CMK (cell line): Measurements from ENCODE around the gene UBE2E3.

Source experiments
- DNase-seq: peaks from one replicate; pipeline ENCODE4 v3.0.0-alpha.2; 2010; ENCODE audit warnings: low read depth

Gene UBE2E3

DNA sequence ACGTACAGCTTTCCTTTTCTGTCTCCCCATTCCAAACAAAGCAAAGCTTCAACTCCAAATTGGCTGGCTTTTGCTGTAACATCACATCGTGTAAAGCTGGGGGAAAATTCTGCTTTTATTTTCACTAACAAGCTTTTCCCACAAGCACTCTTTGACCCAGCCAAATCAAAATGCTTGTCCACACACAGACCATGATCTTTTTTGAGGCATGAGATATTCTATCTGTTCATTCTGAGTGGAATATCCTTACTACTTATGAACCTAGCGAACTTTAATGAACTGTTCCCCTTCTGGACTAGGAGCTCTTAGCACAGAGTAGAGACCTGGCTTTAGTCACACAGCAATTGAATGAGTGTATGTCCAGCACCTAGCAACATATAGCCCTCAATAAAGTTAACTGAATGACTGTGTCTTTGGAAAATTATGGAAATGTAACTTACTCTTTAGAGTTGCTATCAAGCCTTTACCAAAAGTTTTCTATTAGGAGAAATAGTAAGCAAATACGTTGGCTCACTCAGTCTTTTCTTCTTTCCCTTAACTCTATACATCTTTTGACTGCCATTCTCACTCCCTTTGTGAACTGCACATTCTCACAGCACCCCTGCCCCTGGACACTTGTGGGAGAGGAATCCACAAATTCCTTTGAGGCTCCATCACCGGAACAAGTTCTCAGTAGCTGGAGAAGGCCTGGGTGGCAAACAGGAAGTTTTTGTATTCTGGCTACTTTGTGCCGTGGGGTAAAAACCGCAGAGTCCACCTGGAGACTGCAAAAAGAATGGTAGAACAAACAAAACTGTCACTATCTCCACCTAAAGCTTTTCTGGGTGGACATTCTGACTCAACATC, 1.3 kb upstream of the UBE2E3 start:
- DNase-seq = no peak

DNA sequence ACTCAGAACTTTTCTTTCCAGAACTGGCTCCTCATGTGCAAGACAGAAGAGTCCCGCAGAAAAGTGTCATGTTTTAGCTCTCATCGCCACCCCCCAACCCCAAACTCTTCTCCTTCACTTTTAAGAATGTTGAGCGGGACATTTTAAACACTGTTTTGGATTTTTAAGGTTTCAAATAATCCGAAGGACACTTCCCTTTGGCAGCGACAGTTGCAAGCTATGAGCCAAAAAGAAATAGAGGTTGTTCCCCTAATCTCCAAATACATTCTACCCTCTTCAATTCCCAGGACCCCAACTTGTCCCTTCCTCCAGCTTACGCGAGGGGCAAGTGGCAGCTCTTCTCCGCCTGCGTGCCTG, 678 bp upstream of the UBE2E3 start:
- DNase-seq = no peak

GRCh38 chr2:180980943-180981911, 822 bp downstream of the UBE2E3 start:
- DNase-seq = no peak

DNA sequence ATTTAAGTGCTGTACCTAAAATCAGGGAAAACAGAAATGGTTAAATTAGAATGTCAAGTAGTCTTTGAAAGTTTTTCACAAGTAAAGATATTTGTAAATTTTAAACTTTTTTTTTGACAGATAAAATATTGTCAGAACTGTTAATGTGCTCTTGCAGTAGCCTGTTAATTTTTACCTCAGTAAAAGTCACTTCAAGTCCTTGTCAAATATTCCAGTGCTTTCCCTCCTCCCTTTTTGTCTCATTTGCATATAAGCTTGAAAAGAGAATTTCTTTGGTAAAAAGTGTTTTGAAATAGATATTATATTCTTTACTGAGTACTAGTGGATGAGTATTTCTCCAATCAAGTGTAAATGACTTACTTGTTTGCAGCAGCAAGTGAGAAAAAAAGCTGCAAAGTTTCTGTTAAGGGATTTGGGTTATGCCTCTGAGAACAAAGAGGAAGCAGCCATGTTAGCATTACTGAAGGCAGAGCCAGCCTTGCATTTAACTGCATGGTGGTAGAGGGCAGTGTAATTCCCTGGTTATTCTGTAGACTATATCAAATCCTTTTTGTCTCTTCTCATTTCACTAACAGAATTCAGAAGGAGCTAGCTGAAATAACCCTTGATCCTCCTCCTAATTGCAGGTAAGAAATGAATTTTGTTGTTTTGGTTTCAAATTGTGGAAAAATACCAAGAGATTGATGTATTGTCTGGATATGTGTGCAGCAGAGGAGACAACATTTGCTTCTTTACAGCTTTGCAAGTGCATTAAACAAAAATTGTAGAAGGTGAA, 3.2 kb downstream of the UBE2E3 start:
- DNase-seq = no peak

DNA sequence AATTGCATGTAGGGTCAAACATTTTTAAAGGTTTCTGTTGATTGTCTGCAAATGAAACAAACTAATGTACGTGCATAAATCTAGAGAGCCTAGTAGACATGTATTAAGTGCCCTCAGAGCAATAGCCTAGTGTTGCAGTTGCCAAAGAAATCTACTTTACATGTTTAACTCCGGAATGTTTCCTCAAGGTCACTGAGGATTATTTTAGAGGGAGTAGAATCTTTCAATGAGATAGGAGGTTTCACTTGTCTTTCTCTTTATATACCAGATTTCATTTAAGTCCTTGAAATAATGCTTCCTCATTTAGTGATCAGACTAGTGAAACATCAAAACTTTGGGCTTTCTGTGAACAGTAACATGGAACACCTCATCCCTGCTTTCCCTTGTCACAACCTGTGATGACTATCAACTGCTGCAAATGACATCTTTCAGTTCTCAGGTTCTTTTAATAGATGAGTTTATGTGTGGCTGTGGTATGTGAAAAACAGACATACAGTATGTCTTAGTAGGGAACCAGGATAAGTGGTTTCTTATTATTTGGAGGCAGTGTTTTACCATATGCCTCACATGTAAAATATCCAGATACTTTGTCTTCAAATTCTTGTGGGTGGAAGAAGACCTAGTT, 5.5 kb downstream of the UBE2E3 start:
- DNase-seq = no peak

GRCh38 chr2:180987146-180987545, 6.7 kb downstream of the UBE2E3 start:
- DNase-seq = no peak

GRCh38 chr2:180990337-180990736, 9.9 kb downstream of the UBE2E3 start:
- no peak for DNase-seq

- DNase-seq = no peak
Measured at GRCh38 chr2:180990794-180991193, 10.4 kb downstream of the UBE2E3 start.

DNA sequence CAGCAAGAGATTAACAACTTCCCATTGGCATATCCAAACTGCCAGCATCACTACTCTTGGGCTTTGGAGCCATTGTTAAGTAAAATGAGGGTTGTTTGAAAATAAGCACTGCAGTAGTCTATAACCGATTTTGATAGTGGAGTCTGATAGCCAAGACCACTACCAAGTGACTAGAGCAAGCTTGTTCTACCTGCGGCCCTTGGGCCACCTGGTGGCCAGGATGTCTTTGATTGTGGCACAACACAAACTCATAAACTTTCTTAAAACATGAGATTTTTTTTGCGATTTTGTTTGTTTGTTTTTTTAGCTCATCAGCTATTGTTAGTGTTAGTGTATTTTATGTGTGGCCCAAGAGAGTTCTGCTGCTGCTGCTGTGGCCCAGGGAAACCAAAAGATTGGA, 11.0 kb downstream of the UBE2E3 start:
- DNase-seq = no peak

- DNase-seq = no peak
Measured at GRCh38 chr2:180991820-180992219, 11.4 kb downstream of the UBE2E3 start.

GRCh38 chr2:180992994-180993393, 12.6 kb downstream of the UBE2E3 start:
- no peak for DNase-seq

- DNase-seq = no peak
Measured at GRCh38 chr2:180999274-180999964, 19.0 kb downstream of the UBE2E3 start.

DNA sequence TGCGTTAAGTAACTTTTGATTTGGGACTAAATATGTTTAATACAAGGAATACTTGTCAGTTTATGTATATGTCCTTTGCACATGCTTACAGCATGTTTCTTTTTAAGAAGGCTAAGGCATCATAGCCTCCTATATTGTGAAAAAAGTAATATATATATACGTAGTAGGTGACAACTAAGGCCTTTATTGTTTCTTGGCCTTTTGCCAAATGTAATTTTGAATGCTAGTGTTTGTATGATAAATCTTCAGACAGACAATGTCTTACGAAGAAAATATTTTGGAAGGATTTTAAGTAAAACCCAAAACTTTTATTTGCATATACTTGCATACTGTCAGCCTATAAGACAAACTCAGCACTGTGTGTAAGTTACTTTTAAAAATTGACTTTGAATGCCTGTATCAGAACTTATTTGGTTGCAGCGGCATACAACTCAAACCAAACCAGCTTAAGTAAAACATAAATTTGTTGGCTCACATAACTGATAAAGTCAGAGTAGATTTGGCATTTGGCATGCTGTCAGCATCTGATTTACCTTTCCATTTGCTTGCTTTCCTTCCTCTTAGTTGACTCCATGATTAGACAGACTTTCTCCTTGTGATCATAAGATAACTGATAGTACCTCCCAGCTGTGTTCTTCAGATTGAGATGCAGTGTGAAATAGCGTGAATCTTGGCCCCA, 24.4 kb downstream of the UBE2E3 start:
- no peak for DNase-seq

GRCh38 chr2:181005326-181005655, 24.9 kb downstream of the UBE2E3 start:
- DNase-seq = no peak

- DNase-seq = no peak
Measured at GRCh38 chr2:181005809-181006208, 25.4 kb downstream of the UBE2E3 start.

- no peak for DNase-seq
Measured at GRCh38 chr2:181007086-181007837, 26.9 kb downstream of the UBE2E3 start.

DNA sequence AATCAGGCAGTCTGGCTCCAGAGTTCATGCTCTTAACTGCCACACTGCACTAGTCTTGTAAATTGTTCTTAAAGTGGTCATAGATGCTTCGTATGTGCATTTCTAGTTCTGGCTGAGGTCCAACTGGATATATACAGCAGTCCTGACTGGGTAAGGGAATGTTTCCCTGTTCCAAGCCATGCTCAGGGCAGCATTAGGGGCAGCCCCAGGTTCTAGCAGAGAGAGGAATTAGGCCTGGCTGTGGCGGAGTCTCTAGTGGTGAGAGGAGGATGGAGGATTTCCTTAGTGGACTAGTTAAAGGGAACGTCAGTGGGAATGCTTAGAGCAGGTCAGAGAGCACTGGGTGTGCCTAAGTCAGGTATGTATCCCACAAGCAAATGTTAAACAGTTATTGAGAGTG, 28.0 kb downstream of the UBE2E3 start:
- DNase-seq = no peak

DNA sequence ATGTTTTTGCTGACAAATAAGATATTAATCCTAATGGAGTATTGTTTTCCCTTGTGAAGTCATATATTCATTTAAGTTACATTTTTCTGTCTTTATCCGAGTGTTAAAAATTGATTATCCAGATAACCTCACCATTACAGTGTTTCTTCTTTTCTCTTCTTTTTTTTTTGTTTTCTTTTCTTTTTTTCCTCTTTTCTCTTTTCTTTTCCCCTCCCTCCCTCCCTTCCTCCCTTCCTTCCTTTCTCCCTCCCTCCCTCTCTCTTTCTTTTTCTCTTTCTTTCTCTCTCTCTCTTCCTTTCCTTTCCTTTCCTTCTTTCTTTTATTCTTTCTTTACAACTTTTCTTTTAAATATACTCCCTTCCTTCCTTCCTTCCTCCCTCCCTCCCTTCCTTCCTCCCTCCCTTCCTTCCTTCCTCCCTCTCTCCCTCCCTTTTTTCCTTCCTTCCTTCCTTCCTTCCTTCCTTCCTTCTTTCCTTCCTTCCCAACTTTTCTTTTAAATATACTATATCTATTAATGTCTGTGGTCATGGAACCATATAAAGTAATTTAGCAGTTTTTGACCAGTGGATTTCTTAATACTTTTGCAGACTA, 40.9 kb downstream of the UBE2E3 start:
- DNase-seq = no peak

GRCh38 chr2:181022652-181023051, 42.2 kb downstream of the UBE2E3 start:
- no peak for DNase-seq

GRCh38 chr2:181025004-181025403, 44.6 kb downstream of the UBE2E3 start:
- DNase-seq = no peak
